Measurements from ENCODE around the gene METTL9.
"Not testable (repeated sequence)": the region's sequence is repeated elsewhere in the genome, so short reads cannot be mapped to it uniquely, and the experiment has no call there.

Gene METTL9

DNA sequence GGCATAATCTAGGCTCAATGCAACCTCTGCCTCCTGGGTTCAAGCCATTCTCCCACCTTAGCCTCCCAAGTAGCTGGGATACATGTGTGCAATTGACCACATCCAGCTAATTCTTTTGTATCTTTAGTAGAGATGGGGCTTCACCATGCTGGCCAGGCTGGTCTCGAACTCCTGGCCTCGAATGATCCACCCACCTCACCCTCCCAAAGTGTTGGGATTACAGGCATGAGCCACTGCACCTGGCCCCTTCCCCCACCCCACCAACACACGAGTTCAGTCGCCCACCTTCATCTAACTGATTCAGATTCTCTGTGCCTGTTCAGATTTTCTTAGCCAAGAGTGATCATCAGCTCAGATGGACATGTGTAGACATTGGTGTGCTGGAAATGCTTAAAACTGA is 25.0 kb upstream of the METTL9 start:
- DNase-seq, result no peak

DNA sequence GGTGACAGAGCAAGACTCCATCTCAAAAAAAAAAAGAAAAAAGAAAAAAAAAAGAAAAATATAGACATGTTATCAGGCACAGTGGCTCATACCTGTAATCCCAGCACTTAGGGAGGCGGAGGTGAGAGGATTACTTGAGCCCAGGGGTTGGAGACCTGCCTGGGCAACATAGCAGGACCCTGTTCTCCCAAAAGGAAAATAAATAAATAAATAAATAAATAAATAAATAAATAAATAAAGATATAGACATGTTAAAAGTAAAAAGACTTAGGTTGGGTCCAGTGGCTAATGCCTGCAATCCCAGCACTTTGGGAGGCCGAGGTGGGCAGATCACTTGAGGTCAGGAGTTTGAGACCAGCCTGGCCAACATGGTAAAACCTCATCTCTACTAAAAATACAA is 23.1 kb upstream of the METTL9 start:
- DNase-seq, result not testable (repeated sequence)

DNA sequence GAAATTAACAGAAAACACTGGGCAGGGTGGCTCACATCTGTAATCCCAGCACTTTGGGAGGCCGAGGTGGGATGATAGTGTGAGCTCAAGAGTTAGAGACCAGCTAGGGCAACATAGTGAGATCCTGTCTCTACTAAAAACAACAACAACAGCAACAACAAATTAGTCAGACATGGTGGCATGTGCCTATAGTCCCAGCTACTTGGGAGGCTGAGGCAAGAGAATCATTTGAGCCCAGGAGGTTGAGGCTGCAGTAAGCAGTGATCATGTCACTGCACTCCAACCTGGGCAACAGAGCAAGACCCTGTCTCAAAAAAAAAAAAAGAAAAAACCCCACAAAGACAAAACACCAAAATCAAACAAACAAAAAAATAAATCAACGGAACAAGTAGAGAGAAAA is 21.9 kb upstream of the METTL9 start:
- DNase-seq, result not testable (repeated sequence)

DNA sequence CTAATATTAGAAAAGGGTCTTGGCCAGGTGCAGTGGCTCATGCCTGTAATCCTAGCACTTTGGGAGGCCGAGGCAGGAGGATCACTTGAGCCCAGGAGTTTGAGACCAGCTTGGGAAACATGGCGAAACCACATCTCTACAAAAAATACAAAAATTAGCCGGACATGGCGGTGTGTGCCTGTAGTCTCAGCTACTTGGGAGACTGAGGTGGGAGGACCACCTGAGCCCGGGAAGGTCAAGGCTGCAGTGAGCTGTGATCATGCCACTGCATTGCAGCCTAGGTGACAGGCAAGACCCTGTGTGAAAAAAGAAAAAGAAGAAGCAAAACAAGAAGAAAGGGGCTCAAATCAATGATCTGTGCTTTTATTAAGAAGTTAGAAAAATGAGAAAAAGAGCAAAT is 21.1 kb upstream of the METTL9 start:
- DNase-seq, result not testable (repeated sequence)

DNA sequence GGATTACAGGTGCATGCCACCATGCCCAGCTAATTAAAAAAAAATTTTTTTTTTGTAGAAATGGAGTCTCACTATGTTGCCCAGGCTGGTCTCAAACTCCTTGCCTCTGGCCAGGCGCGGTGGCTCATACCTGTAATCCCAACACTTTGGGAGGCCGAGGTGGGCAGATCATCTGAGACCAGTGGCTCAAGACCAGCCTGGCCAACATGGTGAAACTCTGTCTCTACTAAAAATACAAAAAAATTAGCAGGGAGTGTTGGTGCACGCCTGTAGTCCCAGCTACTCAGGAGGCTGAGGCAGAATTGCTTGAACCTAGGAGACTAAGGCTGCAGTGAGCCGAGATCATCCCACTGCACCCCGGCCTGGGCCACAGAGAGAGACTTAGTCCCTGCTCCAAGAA is 19.2 kb upstream of the METTL9 start:
- not testable (repeated sequence) for DNase-seq

DNA sequence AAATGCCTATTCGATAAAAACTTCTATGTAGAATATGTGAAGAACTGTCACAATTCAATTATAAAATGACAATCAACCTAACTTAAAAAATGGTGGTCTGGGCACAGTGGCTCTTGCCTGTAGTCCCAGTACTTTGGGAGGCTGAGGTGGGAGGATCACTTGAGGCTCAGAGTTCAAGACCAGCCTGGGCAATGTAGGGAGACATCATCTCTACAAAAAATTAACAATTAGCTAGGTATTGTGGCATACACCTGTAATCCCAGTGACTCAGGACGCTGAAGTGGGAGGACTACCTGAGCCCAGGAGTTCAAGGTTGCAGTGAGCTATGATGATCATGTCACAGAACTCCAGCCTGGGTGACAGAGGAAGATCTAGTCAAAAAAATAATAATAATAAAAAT is 18.6 kb upstream of the METTL9 start:
- no peak for DNase-seq

DNA sequence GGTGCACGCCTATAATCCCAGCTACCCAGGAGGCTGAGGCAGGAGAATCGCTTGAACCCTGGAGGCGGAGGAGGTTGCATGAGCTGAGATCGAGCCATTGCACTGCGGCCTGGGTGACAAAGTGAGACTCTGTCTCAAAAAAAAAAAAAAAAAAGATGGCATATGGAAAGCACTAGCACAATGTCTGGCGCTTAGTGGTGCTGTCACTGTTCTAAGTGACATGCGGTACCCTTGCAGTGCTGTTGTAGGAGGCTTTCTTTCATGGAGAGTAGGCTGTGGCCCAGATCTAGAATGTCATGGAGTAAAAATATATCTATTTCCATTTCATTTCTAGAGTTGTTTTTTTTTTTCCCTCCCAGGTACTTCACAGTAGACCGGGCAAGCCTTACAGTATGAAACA is 14.6 kb upstream of the METTL9 start:
- DNase-seq, result no peak

DNA sequence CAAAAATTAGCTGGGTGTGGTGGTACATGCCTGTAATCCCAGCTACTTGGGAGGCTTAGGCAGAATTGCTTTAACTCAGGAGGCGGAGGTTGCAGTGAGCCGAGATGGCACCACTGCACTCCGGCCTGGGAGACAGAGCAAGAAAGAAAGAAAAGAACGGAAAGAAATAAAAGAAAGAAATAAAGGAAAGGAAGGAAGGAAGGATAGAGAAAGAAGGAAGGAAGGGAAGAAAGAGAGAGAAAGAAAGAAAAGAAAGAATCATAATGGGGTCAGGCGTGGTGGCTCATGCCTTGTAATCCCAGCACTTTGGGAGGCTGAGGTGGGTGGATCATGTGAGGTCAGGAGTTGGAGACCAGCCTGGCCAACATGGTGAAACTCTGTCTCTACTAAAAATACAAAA is 10.8 kb upstream of the METTL9 start:
- DNase-seq, result not testable (repeated sequence)

DNA sequence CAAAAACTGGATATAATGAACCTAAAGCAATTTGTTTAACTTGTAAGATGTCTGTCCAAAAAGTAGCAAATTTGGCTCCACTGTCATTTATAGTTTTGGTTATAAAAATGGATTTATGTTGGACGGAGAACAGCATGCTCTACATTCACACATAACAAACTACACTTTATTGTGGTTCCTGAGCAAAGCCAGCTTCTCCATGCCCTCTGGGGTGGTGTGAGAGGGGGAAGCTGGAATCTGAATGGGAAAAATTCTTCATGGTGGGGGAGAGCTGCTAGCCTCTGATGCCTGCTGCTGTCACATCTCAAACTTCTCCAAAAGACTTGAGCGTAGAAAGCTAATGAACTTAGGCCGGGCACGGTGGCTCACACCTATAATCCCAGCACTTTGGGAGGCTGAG is 9.8 kb upstream of the METTL9 start:
- no peak for DNase-seq

DNA sequence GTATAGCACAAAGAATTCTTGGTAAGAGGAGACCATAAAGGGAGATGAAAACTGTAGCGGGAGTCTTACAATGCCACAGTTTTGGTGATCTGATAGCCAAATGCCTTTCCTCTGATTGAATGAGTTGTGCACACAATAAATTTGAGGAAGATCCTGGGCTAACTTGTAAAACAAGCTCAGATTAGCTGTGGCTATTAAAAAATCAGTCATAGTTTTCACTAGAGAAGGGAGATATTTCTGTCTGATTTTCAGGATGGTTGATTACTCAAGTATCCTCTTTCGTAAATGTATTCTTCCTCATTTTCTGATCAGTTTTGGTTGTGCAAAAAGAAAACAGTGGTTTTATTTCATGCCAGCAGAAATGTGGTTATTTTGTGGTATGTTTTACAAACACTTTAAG is 9.1 kb upstream of the METTL9 start:
- DNase-seq, result no peak

DNA sequence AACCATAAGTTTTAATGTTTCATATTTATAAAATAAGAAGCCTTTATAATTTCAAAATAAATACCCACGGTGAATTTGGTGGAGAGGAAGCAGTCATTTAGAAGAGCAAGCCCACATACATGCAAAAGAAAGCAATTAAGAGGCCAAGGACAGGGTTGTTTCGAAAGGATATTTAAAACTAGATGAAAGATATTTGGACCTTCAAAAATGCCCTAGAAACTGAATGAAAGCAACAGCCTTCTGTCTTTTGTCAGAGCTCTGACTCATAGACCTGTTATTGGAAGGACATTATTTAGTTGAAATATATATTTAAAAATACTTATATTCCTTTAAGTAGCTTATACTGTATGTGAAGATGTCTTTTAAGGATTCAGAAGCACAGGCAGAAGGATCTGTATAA is 8.6 kb upstream of the METTL9 start:
- no peak for DNase-seq

DNA sequence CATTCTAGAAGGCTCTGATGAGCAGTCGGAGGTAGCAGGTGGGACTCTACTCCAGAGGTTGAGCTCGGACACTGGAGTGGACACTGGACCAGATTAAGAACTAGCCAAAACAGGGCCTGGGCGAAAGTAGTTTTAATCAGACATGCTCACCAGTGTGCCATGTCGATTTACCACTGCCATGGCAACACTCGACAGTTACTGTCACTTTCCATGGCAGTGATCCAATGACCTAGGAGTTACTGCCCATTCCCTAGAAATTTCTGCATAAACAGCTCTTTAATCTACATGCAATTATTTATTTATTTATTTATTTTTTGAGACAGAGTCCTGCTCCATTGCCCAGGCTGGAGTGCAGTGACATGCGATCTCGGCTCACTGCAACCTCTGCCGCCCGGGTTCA is 7.2 kb upstream of the METTL9 start:
- no peak for DNase-seq

DNA sequence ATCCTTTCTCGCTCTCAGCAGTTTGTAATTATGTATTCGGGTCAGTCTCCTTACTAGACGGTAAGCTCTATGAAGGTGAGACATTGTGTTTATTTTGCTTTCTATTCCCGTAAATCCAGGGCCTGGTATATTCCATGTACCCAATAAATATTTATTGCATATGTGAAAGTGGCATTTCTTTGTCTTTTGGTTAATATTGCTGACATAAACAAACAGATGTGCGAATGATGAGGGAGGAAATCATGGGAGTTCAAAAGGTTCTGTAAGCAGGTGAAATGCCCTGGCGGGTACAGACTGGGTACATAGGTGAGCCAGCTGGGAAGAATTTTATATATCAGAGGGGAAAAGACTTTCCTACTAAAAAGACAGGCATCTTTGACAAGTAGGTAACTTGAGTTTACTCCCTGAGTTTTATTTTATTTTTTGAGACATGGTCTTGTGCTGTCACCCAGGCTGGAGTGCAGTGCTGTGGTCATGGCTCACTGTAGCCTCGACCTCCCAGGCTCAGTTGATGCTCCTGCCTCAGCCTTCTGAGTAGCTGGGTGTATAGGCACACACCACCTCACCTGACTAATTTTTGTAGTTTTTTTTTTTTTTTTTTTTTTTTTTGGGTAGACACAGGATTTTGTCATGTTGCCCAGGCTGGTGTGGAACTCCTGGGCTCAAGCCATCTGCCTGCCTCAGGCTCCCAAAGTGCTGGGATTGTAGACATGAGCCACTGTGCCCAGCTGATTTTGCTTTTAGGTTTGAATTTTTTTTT is 5.7 kb upstream of the METTL9 start:
- no peak for DNase-seq

DNA sequence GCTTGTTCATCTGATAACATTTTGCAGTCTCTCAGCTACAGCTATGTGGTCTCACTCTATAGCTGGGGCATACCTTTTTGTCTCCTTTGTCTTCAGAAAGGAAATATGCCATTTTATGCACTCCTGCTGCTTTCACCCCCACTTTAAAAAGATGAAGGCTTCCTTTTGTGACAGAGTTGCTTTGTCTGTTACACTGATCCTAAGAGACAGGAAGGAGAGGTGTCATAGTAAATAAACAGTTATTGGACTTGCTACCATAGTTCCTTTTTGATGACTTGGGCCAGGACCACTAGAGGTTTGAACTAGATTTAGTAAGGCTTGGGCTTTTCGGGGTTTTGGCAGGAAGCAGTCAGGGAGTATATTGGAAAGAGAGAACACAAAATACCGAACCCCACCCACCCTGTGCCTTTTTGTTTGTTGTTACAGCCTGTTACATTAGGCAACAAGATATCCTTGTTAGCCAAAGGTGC is 1.8 kb upstream of the METTL9 start:
- no peak for DNase-seq

DNA sequence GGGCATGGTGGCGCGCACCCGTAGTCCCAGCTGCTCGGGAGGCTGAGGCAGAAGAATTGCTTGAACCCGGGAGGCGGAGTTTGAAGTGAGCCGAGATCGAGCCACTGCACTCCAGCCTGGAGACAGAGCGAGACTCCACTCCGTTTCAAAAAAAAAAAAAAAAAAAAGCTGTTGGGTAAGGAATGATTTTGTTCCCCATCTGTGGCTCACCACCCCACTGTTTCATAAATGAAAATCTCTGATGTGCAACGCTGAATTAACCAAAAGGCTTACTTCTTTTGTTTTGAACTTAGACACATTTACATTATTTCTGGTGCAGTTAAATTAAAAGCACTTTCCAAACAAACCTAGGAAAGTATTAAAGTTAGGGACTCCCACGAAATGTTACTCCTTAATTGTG is 1.2 kb upstream of the METTL9 start:
- DNase-seq, result no peak

DNA sequence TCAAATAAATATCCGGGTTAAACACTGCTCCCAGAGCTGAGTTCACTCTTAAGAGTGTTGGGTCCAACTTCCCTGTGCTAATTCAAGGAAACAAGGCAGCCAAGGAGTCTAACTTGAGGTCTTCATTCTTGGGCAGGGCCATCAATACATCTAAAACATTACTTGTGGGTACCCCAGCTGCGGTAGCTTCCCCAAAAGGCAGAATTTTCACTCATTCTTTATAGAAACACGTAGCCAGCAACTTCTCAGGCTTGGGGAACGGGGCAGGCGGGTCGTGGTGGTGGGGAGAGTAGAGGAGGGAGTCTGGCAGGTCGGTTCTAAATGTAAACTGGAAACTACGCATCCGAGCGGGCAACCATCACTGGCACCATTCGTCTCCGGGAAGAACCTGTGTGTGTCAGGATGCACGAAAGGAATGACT is 666 bp upstream of the METTL9 start:
- no peak for DNase-seq

DNA sequence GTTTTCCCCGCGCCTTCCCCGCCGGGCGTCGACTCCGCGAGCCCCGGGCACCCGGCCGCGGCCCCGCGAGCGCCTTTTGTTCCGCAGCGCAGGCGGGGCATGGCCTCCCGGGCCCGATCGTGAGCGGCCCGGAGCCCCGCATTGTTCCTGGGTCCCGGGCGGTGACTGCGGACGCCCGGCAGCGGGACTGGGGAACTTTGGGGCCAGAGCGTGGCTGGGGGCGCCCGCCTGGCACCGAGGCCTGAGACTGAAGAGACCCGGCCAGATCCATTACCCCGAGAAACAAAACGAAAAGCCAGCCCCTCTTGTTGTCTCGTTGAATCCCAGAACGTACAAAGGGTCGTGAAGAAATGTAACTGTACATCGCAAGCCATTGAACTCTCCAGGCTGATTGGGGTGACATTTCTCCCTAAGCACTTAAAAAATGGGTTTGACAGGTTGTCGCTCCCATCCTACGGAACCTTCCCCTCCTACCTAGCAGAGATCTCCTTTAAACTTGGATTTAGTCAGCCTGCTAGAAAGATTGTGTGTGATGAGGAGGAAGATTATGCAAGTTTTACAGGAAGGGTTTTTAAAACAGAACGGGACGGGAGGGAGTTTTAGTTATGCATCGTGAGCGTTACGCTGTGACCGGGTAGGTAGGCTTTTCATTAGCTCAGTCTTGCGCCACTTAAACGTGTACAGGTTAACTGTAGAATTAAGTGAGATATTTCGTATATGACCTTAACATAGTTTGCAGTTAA is 825 bp downstream of the METTL9 start:
- no peak for DNase-seq

DNA sequence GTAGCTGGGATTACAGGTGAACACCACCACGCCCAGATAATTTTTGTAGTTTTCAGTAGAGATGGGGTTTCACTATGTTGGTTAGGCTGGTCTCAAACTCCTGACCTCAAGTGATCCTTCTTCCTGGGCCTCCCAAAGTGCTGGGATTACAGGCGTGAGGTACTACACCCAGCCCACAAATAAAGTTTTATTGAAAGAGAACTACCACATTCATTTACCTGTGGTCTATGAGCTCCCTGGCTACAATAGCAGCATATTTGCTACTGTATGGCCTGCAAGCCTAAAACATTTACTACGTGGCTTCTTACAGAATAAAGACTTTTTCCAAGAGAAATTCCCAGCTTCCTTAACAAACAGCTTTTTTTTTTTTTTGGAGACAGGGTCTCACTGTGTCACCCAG is 3.4 kb downstream of the METTL9 start:
- no peak for DNase-seq

DNA sequence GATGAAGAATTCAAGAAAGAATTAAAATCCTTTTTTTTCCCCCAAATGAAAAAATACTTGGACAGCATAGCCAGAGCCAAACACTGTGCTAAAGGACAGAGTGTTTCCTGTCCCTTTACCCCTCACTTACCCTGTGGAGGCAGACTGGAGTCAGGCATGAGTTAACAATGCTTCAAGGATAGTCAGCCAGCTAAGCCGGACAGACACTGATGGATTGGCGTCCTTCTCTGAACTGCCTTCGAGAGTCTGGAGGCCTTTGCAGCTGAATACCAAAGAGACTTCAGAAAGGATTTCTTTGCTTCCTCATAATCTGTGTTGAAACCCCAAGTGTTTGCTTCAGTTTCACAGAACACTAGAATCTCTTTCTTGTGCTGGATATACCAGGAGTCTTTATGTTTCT is 4.6 kb downstream of the METTL9 start:
- DNase-seq, result no peak

DNA sequence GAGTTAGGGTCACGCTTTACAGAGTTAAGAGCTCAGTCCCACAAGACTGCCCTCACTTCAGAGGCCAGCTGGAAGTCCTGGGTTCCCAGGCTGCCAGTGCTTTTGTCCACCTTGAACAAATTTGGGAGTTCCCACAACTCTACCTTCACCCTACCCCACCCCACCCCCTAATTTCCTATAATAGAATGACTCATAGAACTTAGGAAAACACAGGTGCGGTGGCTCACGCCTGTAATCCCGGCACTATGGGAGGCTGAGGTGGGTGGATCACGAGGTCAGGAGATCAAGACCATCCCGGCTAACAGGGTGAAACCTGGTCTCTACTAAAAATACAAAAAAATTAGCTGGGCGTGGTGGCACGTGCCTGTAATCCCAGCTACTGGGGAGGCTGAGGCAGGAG is 6.5 kb downstream of the METTL9 start:
- DNase-seq, result not testable (repeated sequence)

DNA sequence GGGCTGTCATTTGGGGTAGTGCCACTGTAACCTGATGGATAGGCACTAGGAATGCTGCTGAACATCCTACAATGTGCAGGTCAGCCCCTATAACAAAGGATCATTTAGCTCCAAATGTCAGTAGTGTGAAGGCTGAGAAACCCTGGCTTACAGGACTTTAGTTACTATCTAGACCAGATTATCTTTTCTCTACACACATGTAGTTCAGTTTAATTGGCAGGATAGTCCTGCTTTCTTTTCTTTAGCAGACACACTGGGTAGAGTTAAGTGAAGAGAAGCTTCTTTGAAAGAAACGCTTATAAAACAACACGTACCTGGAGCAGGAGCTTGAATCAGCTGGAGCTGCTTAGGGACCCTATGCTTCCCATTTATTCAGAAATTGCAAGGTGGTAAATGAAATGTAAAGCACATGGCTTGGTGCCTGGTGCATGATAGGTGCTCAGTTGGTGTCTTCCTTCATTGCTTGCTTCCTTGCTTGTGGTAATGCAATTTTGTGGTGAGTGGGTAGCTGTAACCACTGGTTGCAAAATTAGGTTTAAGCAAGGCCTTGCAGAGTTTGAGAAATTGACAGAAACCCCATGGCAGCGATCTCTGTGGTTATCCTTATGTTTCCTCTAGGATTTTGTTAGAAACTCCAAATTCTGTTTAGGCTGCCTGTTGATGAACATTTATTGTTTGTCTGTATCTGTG is 9.4 kb downstream of the METTL9 start:
- DNase-seq, result no peak

DNA sequence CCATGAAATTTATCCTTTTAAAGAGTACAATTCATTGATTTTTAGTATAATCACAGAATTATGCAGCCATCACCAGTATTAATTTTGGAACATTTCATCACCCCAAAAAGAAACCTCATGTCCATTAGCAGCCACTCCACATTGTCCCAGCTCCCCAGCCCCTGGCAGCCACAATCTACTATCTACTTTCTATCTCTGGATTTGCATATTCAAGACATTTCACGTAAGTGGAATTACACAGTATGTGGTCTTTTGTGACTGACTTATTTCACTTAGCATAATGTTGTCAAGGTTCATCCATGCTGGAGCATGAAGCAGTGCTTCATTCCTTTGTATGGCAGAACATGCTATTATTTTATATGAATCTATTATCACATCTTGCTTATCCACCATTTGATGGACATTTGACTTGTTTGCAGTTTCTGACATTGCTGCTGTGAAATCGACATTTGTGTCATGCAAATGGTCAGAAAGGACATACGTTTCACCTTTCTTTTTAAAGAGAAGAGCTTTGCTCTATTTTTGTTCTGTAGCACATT is 10.7 kb downstream of the METTL9 start:
- no peak for DNase-seq

DNA sequence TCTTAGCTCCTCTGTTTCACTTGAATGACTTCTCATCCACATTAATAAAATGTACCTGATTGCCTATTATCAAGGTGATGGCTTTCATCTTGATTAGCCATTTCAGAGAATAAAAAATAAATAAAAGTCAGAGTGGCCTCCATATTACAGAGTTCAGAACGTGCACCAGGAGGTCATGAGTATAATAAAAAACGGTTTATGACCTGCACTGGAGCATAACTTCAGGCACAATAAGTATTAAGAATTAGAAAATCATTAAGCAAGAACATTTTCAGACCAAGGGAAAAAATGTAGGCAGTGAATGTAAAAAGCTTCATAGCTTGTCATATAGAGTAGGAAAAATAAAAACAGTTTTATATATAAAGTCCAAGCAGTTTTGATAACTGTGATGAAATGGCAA is 11.4 kb downstream of the METTL9 start:
- DNase-seq, result no peak

DNA sequence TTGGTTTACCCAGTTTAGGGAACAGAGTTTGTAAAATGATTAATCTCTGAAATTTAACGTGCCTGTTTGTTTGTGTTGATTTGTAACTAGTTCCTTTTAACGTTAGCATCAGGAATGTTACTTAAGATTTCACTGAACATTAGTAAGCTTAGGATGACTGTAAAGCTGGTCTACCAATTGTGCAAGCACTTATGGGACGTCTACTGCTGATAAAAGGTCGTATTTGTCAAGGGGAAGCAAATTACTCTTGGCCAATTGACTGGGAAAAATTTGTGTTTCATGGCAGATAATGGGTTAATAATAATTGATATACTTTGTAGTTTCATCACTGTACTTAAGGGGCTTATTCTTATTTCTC is 11.8 kb downstream of the METTL9 start:
- no peak for DNase-seq

Data from SW 1271 (cell line).